HCT116 (cell line): ENCODE measurements around the gene DPYD. TPM values are rescaled to one million over a fixed set of nuclear protein-coding genes. Genes with fewer than 3 reads are reported as not detected.

Experiments used
- ATAC-seq: fragments of 200-7000 bp; cut with Tn5 transposase; 2 replicates; pipeline ENCODE4 v1.9.1; 2020; ENCODE audit warnings: mild to moderate bottlenecking, moderate library complexity
- BruUV-seq: library from RNA; stranded (reverse); fragments of 400-500 nt; replicated peaks from 2 replicates; lab custom pipeline; 2021; lab: Mats Ljungman, UMichigan
- CTCF ChIA-PET: fragments of 300-600 bp; sonication (Branson Sonifier 250); formaldehyde crosslinking; loops from one replicate; lab custom pipeline; 2021; ENCODE audit warnings: antibody characterized with exemption; lab: Charles Lee
- POLR2A ChIA-PET: fragments of 300-600, 350-600 bp; sonication (Branson Sonifier 250); formaldehyde crosslinking; loops from one replicate; lab custom pipeline; 2021; ENCODE audit warnings: antibody characterized with exemption; lab: Charles Lee
- RAD21 ChIA-PET, 2 experiments: fragments of 300-600 bp; sonication (Branson Sonifier 250); formaldehyde crosslinking; loops; one replicate each; lab custom pipeline; 2023; ENCODE audit warnings: low total read pairs in 2 of 2; ENCODE audit not compliant: uncharacterized antibody in 2 of 2, unreplicated experiment in 2 of 2, low non-redundant PET in 1 of 2; lab: Charles Lee
- DNase-seq: peaks from one replicate; pipeline ENCODE4 v3.0.0-alpha.2; 2010; ENCODE audit warnings: low read depth, low spot score
- H2AFZ ChIP-seq: fragments of 200-600 bp; shearing (Covaris generic), sonication (generic); 2 replicates; pipeline ENCODE4 v1.6.1; 2017; ENCODE audit warnings: low read depth, mixed run types, mixed read lengths, antibody characterized with exemption, low read length; ENCODE audit not compliant: poor library complexity, severe bottlenecking
- H3K27ac ChIP-seq: 2 replicates; pipeline ENCODE4 v1.5.1; 2012; ENCODE audit warnings: low read depth, low read length
- H3K27me3 ChIP-seq: fragments of 200-600 bp; sonication (generic); 2 replicates; pipeline ENCODE4 v1.6.1; 2016; ENCODE audit warnings: mixed run types, low read length, mixed read lengths; ENCODE audit not compliant: insufficient read depth
- H3K36me3 ChIP-seq, 2 experiments: fragments of 200-500 bp in 1 of 2; fragments of 200-600 bp in 1 of 2; sonication (Bioruptor generic) in 1 of 2; sonication (generic) in 1 of 2; 2 replicates each; pipeline versions ENCODE4 v1.5.1 to v1.6.1; 2014 to 2016; ENCODE audit warnings: low read length in 2 of 2, inconsistent platforms in 1 of 2, mixed read lengths in 1 of 2, mixed run types in 1 of 2; ENCODE audit not compliant: insufficient read depth in 2 of 2, control insufficient read depth in 1 of 2
- H3K4me1 ChIP-seq, 2 experiments: fragments of 200-600 bp in 1 of 2; sonication (generic) in 1 of 2; 2 replicates each; pipeline versions ENCODE4 v1.5.1 to v1.6.1; 2012 to 2017; ENCODE audit warnings: low read length in 2 of 2, inconsistent platforms in 1 of 2, mild to moderate bottlenecking in 1 of 2, mixed read lengths in 1 of 2, mixed run types in 1 of 2, moderate library complexity in 1 of 2; ENCODE audit not compliant: insufficient read depth in 2 of 2, control insufficient read depth in 1 of 2
- H3K4me2 ChIP-seq: fragments of 200-600 bp; sonication (generic); 2 replicates; pipeline ENCODE4 v1.6.1; 2017; ENCODE audit warnings: mixed run types, low read length, mixed read lengths
- H3K4me3 ChIP-seq, 2 experiments: fragments of 200-600 bp in 1 of 2; sonication (generic) in 1 of 2; replicated peaks in 1 of 2; 2 replicates each; pipeline ENCODE4 v1.5.1; 2011 to 2016; ENCODE audit warnings: low read length in 2 of 2, control low read depth in 1 of 2, low read depth in 1 of 2, mild to moderate bottlenecking in 1 of 2, mixed read lengths in 1 of 2, mixed run types in 1 of 2
- H3K79me2 ChIP-seq: fragments of 200-600 bp; sonication (generic); 2 replicates; pipeline ENCODE4 v1.6.1; 2017; ENCODE audit warnings: mild to moderate bottlenecking, mixed run types, low read length, moderate library complexity, mixed read lengths; ENCODE audit not compliant: insufficient read depth
- H3K9ac ChIP-seq: fragments of 200-600 bp; sonication (generic); 2 replicates; pipeline ENCODE4 v1.6.1; 2016; ENCODE audit warnings: low read length, mixed read lengths
- H3K9me2 ChIP-seq: fragments of 200-600 bp; sonication (generic), shearing (Covaris generic); 2 replicates; pipeline ENCODE4 v1.6.1; 2017; ENCODE audit warnings: mixed run types, mild to moderate bottlenecking, moderate library complexity; ENCODE audit not compliant: insufficient read depth
- H3K9me3 ChIP-seq, 2 experiments: fragments of 200-500 bp in 1 of 2; fragments of 200-600 bp in 1 of 2; sonication (Bioruptor generic) in 1 of 2; sonication (generic) in 1 of 2; 2 replicates each; pipeline ENCODE4 v1.6.1; 2014 to 2017; ENCODE audit warnings: low read length in 2 of 2, mixed read lengths in 2 of 2, inconsistent platforms in 1 of 2, low read depth in 1 of 2, mild to moderate bottlenecking in 1 of 2, mixed run types in 1 of 2, moderate library complexity in 1 of 2; ENCODE audit not compliant: control insufficient read depth in 1 of 2, insufficient read depth in 1 of 2
- H4K20me1 ChIP-seq: fragments of 200-600 bp; sonication (generic), shearing (Covaris generic); 2 replicates; pipeline ENCODE4 v1.6.1; 2017; ENCODE audit warnings: mixed run types, mild to moderate bottlenecking, moderate library complexity; ENCODE audit not compliant: insufficient read depth
- EGR1 ChIP-seq: IDR thresholded peaks from 2 replicates; pipeline ENCODE4 v1.6.1; 2012; ENCODE audit warnings: low read depth
- EZH2 ChIP-seq: fragments of 200-600 bp; sonication (generic); IDR thresholded peaks from 2 replicates; pipeline ENCODE4 v1.6.1; 2017; ENCODE audit warnings: antibody characterized with exemption, mixed run types
- TCF7L2 ChIP-seq: IDR thresholded peaks from 2 replicates; pipeline ENCODE4 v1.7.0; 2011; ENCODE audit warnings: borderline replicate concordance, inconsistent platforms; ENCODE audit not compliant: insufficient read depth, insufficient read length; ENCODE audit errors: extremely low read depth
- YY1 ChIP-seq: IDR thresholded peaks from 2 replicates; pipeline ENCODE4 v1.6.1; 2011; ENCODE audit warnings: low read length, low read depth, moderate library complexity, mild to moderate bottlenecking; ENCODE audit not compliant: insufficient replicate concordance; ENCODE audit errors: extremely low read depth
- intact Hi-C: fragments of 100-400 bp; cut with micrococcal nuclease; formaldehyde crosslinking; loops from 2 replicates; pipeline ENCODE4 v1.10.0; 2022
- total RNA-seq: library from RNA; stranded (reverse); gene quantifications from one replicate; pipeline ENCODE4 v1.2.1, GENCODE V29; 2021; ENCODE audit not compliant: unreplicated experiment
- TF ChIP-seq, protein P1 (sequence below): IDR thresholded peaks from 2 replicates; pipeline ENCODE4 v1.6.1; 2011; ENCODE audit warnings: mild to moderate bottlenecking, low read length, moderate library complexity; ENCODE audit not compliant: insufficient replicate concordance; ENCODE audit errors: extremely low read depth
- TF ChIP-seq, protein P2 (sequence below): IDR thresholded peaks from 2 replicates; pipeline ENCODE4 v1.6.1; 2012

DPYD gene
- total RNA-seq, 1 experiment from 2014 or later, result 1.7 TPM

GRCh38 chr1:97906567-97907241, 14.1 kb downstream of the DPYD start (continued):
- TF ChIP-seq, protein P1, sequence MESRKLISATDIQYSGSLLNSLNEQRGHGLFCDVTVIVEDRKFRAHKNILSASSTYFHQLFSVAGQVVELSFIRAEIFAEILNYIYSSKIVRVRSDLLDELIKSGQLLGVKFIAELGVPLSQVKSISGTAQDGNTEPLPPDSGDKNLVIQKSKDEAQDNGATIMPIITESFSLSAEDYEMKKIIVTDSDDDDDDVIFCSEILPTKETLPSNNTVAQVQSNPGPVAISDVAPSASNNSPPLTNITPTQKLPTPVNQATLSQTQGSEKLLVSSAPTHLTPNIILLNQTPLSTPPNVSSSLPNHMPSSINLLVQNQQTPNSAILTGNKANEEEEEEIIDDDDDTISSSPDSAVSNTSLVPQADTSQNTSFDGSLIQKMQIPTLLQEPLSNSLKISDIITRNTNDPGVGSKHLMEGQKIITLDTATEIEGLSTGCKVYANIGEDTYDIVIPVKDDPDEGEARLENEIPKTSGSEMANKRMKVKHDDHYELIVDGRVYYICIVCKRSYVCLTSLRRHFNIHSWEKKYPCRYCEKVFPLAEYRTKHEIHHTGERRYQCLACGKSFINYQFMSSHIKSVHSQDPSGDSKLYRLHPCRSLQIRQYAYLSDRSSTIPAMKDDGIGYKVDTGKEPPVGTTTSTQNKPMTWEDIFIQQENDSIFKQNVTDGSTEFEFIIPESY, result no peak
- TF ChIP-seq EZH2 (no peak), TCF7L2 (no peak), YY1 (no peak), EGR1 (no peak)

GRCh38 chr1:97905141-97905940, 15.5 kb downstream of the DPYD start:
- no TSS peak for BruUV-seq
- Histone ChIP-seq H3K27me3 (no peaks in the 10 kb centered on the region), H3K4me2 (no peak overlapping the region), H3K9me2 (no peaks in the 10 kb centered on the region), H3K79me2 (no peaks in the 10 kb centered on the region), H3K4me3 (no peak overlapping the region), H2AFZ (no peak overlapping the region), H4K20me1 (no peaks in the 10 kb centered on the region), H3K9me3 (no peaks in the 10 kb centered on the region), H3K27ac (no peak overlapping the region), H3K4me1 (peaks cover 0 to 5% of the 10 kb centered on the region in 2 experiments; a peak in 1 of 4 replicates), H3K36me3 (no peaks in the 10 kb centered on the region), H3K9ac (no peak overlapping the region)
- TF ChIP-seq, protein P2, sequence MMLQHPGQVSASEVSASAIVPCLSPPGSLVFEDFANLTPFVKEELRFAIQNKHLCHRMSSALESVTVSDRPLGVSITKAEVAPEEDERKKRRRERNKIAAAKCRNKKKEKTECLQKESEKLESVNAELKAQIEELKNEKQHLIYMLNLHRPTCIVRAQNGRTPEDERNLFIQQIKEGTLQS, result no peak
- ATAC-seq, result no peak
- ChIA-PET POLR2A (no interaction called here), RAD21 (no interaction called here), CTCF (no interaction called here)
- DNase-seq, result no peak
- intact Hi-C loops, result no loop called here
